ENCODE measurements around the gene MACROD2.

MACROD2 gene

DNA sequence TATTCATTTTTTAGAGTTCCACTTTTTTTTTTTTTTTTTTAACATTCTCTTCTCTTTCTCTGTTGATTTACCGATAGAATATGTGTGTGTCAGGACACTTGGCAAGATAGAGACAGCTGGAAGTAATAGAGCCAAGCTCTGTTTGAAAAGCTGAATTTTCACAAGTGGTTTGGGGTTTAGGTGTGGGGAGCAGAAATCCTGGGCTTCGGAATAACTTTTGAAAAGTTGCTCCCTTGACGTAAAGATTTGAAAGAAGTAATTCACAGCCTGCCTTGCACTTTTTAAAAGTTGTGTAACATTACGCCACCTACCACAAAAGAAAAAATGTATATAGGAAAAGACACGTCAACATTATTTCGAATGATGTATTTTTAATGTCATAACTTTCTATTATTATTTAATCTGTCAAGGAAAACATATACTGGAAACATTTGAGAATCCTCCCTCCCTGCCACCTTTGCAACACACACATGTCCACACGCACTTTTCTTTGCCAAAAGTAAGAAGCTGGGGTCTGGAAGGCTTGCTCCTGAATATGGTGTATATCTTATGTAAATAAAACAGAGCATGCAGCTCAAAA is 1660.1 kb downstream of the MACROD2 start:
- no peak for FAIRE-seq

- no peak for FAIRE-seq
Measured at GRCh38 chr20:15656124-15656523, 1660.8 kb downstream of the MACROD2 start.

DNA sequence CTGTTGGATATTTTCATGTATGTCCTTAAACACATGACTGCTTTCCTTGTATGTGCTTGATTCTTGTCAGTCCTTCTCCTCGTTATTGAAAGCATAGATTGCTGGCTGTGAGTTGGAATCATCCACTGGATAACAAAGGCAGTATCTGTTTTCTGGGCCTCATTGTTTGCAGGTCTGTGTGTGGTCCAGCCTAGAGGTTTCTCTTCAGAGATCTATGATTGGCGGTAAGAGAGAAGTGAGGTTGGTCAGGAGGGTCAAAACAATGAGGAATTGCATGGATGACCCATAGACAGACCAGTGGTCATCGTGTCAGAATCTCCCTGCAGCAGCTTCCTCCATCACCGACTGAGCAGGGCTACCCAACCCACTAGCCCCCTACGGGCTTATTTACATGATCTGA is 1663.0 kb downstream of the MACROD2 start:
- FAIRE-seq, result no peak

DNA sequence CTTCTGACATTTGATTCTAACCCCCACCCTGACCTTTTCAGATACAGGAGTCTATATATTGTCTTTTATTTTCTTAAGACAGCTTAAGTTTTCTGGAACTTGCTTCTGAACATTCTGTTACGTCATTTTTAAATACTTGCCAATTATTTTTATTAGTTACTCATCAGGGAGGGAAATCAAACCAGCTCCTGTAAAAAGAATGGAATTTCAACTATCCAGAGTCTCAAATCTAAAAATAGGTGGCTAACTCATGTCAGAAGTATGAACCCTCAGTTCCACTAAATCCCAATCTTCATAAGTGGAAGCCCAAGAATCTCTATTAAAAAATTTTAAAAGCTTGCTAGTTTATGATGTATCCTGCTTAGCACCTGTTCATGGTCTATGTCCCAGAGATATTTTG is 1677.9 kb downstream of the MACROD2 start:
- no peak for FAIRE-seq

GRCh38 chr20:15674253-15675060 is 1679.1 kb downstream of the MACROD2 start:
- no peak for FAIRE-seq

DNA sequence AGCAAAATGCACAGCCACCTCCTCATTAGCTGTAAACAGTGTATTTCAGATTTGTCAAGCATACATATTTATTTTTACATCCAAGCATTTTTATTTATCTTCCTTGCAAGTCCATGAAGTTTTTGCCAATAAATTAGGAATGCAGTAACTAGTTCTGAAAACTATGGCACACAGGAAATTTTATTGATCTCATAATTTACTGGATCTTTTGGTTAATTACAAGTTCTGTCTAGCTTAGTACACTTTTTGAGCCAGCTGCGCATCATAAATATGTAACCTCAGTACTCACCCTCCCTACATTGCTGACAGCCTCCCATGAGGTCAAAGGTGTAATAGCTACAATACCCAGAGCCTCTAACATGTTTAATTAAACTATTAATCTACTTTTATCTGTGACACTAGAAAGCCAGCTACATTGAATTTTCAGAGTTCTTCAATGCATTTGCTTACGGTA is 1679.8 kb downstream of the MACROD2 start:
- FAIRE-seq, result no peak

DNA sequence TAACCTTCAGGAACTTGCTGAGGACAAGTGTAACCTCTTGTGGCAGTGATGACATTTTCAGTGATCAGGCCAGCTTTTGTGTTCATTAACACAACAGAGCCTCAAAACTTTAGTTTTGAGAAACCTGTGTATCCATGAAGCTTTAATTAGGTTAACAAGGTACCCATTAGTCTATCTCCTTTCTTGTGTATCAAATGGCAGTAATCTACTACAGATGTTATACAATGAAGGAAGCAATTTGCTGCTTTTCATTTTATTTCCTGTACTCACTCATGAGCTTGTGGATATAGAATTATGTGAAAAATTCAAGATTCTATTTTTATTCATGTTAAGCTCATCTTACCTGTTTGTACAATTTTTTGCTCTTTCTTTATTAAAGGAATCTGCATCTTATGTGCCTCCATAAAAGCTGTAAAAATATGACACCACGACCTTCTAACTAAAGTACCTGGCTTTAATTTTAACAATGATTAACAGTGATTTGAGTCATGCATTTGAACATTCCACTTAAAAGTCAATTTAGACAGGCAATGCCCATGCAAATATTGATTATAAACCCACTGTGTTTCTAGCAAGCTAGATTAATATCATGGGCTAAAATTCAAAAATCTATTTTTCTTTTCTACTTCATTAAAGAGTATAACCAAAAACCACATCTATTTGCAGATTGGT is 1680.6 kb downstream of the MACROD2 start:
- no peak for FAIRE-seq

DNA sequence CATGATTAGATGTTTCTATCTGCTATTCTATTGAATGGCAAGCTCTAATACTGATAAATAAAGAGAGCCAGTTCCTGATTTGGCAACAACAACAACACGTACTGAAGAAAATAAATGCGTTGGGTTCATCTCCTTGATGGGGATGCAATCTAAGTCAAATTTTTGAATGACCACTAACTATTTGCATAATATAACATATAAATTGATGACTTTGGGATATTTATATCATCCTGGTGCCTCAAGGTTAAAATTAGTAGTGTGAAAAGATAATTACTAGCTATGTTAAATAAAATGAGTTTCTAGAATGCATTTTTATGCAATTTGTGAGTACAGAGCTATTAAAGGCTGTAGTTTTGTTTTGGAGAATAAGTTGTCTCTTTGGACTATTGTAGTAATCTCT is 1681.5 kb downstream of the MACROD2 start:
- no peak for FAIRE-seq

- FAIRE-seq, result no peak
Measured at GRCh38 chr20:15682690-15683089, 1687.4 kb downstream of the MACROD2 start.

GRCh38 chr20:15692570-15692969 is 1697.3 kb downstream of the MACROD2 start:
- FAIRE-seq, result no peak

DNA sequence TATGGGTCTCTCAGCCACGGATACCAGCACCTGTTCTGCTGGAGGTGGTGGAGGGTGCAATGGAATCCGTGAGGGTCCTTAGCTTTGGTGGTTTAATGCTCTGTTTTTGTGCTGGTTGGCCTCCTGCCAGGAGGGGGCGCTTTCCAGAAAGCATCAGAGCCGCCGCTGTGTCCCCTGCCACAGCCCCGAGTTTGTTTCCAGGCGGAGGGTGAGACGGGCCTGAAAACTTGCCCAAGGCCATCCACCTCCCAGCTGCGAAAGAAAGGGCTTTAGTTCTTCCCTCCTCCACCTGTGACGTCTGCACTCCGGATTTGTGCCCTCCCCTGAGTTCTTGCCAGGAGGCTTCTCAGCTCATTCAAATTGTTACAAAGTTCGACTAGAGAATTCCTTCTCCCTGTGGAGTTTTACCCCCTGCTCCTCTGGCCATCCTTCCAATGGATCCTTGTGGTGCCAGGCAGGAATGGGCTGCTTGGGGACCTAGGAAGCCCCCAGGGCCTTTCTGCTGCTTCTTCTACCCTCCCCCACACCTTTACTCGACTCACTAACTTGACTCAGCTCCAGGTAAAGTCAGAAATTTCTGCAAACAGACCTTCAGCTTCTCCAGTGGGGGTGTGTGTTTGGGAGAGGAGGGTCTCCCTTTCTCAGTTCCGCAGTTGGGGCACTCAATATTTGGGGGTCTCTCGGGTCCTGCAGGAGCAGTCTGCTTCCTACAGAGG is 1704.3 kb downstream of the MACROD2 start:
- FAIRE-seq, result no peak

DNA sequence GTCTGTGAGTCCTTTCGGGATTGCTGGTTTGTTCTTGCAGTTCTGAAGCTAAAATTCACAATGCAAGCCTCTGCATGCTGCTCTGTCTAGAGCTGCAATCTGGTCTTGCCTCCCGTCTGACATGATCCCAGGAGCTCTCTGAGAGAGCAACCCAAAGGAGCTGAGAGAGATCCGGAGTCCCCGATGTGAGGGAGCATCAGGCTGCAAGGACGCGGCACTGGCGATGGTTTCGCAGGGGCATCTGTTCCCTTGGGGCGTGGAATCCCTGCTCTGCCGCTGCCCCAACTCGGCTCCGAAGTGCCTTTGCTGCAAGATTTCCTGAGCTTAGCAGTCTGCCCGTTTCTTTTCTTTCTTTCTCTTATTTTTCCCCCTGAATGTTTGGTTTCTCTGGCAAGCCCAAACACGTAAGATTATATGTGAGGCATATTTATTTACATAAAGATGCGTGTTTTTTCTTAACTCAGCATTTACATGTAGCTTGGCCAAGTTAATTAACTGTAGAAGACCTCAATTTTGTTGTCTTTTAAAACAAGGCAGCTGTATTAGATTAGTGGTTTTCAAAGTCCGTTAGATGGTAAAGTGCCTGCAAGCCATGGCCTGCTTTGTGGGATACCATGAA is 1704.9 kb downstream of the MACROD2 start:
- no peak for FAIRE-seq

- no peak for FAIRE-seq
Measured at GRCh38 chr20:15702161-15702560, 1706.8 kb downstream of the MACROD2 start.

GRCh38 chr20:15703171-15703911 is 1708.0 kb downstream of the MACROD2 start:
- no peak for FAIRE-seq

DNA sequence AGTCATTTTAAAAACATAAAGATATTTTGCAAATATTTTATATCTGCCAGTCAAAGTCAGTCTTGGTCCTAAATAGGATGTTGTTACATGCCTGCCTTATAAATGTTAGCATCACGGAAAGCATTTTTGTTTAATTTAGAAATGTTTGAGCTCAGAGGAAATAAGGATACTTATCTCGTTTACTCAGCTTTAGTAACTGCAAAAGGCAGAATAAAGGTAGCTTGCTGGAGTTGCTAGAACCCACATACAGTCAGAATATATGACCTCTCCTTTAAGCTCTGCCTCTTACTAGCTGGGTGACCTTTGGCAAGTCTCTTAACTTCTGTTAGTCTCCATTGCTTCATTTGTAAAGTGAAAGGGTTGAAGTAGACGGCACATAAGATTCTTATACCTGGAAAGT is 1710.7 kb downstream of the MACROD2 start:
- FAIRE-seq, result no peak

GRCh38 chr20:15706719-15707118 is 1711.4 kb downstream of the MACROD2 start:
- no peak for FAIRE-seq

- FAIRE-seq, result no peak
Measured at GRCh38 chr20:15708984-15709598, 1713.8 kb downstream of the MACROD2 start.

DNA sequence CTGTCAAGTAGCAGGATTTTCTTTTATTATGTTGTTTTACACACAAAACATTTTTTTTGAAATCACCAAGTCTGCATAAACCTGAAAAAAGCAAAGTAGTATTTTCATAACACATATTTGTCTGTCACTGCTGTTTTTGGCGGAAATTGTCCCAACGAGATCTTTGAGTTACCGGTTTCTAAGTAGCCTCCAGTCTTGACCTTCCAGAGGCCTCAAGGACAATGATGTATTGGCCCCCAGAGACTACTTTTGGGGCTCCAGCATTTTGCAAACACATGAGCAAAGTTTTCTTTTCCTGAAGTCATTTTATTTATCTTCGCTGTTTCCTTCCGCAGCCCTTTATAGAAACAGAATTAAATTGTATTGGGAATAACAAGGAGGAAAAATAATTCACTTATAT is 1715.3 kb downstream of the MACROD2 start:
- FAIRE-seq, result no peak

DNA sequence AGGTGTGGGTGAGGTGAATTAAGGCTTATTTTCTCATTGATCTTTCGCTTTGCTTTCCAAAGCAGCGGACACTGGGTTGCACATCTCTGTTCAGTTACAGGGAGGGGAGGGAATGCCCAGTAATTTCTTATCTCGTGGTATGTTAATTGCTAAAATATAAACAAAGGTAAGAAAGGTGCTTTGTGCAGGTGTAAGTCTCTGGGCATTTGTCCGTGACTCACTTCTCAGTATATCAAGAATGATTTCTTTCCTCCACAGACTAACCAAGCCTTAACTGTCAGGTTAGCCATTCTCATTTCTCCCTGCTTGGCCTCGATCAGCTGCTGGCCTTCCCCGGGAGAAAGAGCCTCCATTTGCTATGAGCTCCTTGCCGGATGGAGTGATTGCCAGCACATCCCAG is 1715.9 kb downstream of the MACROD2 start:
- FAIRE-seq, result no peak

- no peak for FAIRE-seq
Measured at GRCh38 chr20:15716256-15716655, 1720.9 kb downstream of the MACROD2 start.

DNA sequence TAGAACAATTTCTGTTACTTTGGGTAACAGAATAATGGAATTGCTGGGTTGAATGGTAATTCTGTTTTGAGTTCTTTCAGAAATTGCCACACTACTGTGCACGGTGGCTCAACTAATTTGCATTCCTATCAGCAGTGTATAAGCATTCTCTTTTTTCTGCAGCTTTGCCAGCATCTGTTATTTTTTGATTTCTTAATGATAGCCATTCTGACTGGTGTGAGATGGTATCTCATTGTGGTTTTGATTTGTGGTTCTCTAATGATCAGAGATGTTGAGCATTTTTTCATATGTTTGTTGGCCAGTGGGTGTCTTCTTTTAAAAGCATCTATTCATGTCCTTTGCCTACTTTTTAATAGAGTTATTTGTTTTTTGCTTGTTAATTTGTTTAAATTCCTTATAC is 1731.1 kb downstream of the MACROD2 start:
- FAIRE-seq, result no peak

DNA sequence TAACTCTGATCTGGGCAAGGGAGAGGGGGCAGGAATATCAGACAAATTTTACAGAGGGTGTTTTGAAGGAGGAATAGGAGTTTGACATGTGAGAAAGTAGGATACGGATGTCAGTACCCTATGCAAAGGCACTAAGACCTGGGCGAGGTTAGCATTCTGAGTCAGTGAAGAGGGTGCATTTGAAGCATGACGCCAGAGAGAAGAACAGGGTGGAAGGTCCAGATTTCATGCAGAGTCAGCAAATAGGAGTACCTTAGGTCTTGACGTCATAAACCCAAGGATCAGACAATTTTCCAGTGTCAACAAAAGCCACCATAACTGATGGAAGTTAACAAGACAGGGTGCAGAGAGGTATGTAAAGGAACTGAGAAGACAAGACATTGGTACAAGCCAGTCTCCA is 1738.7 kb downstream of the MACROD2 start:
- no peak for FAIRE-seq

Data from colon (tissue), 2 donors.